ENCODE measurements around the gene GNGT2.

GNGT2 gene

GRCh38 chr17:49162866-49163265 lies 47.5 kb downstream of the GNGT2 start:
- DNase-seq: no peak

GRCh38 chr17:49157784-49158183 lies 52.6 kb downstream of the GNGT2 start:
- no peak for DNase-seq

GRCh38 chr17:49156256-49156655 lies 54.1 kb downstream of the GNGT2 start:
- no peak for DNase-seq

All from activated gamma-delta T cell treated with Interleukin-2 at 50 U/mL for 16 hours (primary cell).